ENCODE results near the gene ATP2A2. TPM values are rescaled to one million over a fixed set of nuclear protein-coding genes. Genes with fewer than 3 reads are reported as not detected.

ATP2A2 gene
- total and polyA plus RNA-seq, 2 experiments from 2014 or later, result 47.2 to 225 TPM

GRCh38 chr12:110373425-110373824, 92.4 kb downstream of the ATP2A2 start (continued):
- TF ChIP-seq, protein P1, sequence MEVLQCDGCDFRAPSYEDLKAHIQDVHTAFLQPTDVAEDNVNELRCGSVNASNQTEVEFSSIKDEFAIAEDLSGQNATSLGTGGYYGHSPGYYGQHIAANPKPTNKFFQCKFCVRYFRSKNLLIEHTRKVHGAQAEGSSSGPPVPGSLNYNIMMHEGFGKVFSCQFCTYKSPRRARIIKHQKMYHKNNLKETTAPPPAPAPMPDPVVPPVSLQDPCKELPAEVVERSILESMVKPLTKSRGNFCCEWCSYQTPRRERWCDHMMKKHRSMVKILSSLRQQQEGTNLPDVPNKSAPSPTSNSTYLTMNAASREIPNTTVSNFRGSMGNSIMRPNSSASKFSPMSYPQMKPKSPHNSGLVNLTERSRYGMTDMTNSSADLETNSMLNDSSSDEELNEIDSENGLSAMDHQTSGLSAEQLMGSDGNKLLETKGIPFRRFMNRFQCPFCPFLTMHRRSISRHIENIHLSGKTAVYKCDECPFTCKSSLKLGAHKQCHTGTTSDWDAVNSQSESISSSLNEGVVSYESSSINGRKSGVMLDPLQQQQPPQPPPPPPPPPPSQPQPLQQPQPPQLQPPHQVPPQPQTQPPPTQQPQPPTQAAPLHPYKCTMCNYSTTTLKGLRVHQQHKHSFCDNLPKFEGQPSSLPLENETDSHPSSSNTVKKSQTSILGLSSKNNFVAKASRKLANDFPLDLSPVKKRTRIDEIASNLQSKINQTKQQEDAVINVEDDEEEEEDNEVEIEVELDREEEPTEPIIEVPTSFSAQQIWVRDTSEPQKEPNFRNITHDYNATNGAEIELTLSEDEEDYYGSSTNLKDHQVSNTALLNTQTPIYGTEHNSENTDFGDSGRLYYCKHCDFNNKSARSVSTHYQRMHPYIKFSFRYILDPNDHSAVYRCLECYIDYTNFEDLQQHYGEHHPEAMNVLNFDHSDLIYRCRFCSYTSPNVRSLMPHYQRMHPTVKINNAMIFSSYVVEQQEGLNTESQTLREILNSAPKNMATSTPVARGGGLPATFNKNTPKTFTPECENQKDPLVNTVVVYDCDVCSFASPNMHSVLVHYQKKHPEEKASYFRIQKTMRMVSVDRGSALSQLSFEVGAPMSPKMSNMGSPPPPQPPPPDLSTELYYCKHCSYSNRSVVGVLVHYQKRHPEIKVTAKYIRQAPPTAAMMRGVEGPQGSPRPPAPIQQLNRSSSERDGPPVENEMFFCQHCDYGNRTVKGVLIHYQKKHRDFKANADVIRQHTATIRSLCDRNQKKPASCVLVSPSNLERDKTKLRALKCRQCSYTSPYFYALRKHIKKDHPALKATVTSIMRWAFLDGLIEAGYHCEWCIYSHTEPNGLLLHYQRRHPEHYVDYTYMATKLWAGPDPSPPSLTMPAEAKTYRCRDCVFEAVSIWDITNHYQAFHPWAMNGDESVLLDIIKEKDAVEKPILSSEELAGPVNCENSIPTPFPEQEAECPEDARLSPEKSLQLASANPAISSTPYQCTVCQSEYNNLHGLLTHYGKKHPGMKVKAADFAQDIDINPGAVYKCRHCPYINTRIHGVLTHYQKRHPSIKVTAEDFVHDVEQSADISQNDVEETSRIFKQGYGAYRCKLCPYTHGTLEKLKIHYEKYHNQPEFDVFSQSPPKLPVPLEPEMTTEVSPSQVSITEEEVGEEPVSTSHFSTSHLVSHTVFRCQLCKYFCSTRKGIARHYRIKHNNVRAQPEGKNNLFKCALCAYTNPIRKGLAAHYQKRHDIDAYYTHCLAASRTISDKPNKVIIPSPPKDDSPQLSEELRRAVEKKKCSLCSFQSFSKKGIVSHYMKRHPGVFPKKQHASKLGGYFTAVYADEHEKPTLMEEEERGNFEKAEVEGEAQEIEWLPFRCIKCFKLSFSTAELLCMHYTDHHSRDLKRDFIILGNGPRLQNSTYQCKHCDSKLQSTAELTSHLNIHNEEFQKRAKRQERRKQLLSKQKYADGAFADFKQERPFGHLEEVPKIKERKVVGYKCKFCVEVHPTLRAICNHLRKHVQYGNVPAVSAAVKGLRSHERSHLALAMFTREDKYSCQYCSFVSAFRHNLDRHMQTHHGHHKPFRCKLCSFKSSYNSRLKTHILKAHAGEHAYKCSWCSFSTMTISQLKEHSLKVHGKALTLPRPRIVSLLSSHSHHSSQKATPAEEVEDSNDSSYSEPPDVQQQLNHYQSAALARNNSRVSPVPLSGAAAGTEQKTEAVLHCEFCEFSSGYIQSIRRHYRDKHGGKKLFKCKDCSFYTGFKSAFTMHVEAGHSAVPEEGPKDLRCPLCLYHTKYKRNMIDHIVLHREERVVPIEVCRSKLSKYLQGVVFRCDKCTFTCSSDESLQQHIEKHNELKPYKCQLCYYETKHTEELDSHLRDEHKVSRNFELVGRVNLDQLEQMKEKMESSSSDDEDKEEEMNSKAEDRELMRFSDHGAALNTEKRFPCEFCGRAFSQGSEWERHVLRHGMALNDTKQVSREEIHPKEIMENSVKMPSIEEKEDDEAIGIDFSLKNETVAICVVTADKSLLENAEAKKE (CRISPR knock-in tag; IDR thresholded peaks at IDR 0.05), result no peak
- TF ChIP-seq CREB1 (CRISPR knock-in tag; IDR thresholded peaks at IDR 0.05; ENCODE audit: low read depth) (no peak), STAT1 (IDR thresholded peaks at IDR 0.05; ENCODE audit: unreplicated experiment) (no peak), CTCF (conservative IDR thresholded peaks at IDR 0.05; ENCODE audit: low read depth in 2 of 2) (no peak), EZH2 (IDR thresholded peaks at IDR 0.05; ENCODE audit: low read depth, unreplicated experiment) (no peak), EZH2phosphoT487 (IDR thresholded peaks at IDR 0.05; ENCODE audit: unreplicated experiment) (no peak), ZNF114 (CRISPR knock-in tag; IDR thresholded peaks at IDR 0.05) (no peak), ZNF331 (CRISPR knock-in tag; IDR thresholded peaks at IDR 0.05; ENCODE audit: low read depth) (no peak), JUNB (IDR thresholded peaks at IDR 0.05; ENCODE audit: unreplicated experiment) (no peak)
- TF ChIP-seq, protein P2, sequence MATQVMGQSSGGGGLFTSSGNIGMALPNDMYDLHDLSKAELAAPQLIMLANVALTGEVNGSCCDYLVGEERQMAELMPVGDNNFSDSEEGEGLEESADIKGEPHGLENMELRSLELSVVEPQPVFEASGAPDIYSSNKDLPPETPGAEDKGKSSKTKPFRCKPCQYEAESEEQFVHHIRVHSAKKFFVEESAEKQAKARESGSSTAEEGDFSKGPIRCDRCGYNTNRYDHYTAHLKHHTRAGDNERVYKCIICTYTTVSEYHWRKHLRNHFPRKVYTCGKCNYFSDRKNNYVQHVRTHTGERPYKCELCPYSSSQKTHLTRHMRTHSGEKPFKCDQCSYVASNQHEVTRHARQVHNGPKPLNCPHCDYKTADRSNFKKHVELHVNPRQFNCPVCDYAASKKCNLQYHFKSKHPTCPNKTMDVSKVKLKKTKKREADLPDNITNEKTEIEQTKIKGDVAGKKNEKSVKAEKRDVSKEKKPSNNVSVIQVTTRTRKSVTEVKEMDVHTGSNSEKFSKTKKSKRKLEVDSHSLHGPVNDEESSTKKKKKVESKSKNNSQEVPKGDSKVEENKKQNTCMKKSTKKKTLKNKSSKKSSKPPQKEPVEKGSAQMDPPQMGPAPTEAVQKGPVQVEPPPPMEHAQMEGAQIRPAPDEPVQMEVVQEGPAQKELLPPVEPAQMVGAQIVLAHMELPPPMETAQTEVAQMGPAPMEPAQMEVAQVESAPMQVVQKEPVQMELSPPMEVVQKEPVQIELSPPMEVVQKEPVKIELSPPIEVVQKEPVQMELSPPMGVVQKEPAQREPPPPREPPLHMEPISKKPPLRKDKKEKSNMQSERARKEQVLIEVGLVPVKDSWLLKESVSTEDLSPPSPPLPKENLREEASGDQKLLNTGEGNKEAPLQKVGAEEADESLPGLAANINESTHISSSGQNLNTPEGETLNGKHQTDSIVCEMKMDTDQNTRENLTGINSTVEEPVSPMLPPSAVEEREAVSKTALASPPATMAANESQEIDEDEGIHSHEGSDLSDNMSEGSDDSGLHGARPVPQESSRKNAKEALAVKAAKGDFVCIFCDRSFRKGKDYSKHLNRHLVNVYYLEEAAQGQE (IDR thresholded peaks at IDR 0.05; ENCODE audit: unreplicated experiment), result no peak
